IPS-20b (cell line): ENCODE results near the gene PPP2CA.
"Not testable (repeated sequence)": the region's sequence is repeated elsewhere in the genome, so short reads cannot be mapped to it uniquely, and the experiment has no call there.

Experiments
- H3K27ac ChIP-seq: one replicate; pipeline ENCODE4 v1.5.1; 2013; ENCODE audit warnings: low read length
- H3K27me3 ChIP-seq: 2 replicates; pipeline ENCODE4 v1.6.1; 2013; ENCODE audit warnings: mild to moderate bottlenecking, low read length, inconsistent platforms; ENCODE audit not compliant: insufficient read depth
- H3K36me3 ChIP-seq: 2 replicates; pipeline ENCODE4 v1.6.1; 2013; ENCODE audit warnings: low read depth, mild to moderate bottlenecking, inconsistent platforms, low read length, moderate library complexity; ENCODE audit not compliant: insufficient read depth
- H3K4me1 ChIP-seq: 2 replicates; pipeline ENCODE4 v1.6.1; 2013; ENCODE audit warnings: mild to moderate bottlenecking, control low read depth, inconsistent platforms, low read length, moderate library complexity; ENCODE audit not compliant: insufficient read depth
- H3K4me3 ChIP-seq: 2 replicates; pipeline ENCODE4 v1.5.1; 2013; ENCODE audit warnings: mild to moderate bottlenecking, low read length, inconsistent platforms
- H3K9ac ChIP-seq: 2 replicates; pipeline ENCODE4 v1.6.1; 2013; ENCODE audit warnings: low read depth, mild to moderate bottlenecking, inconsistent platforms, low read length, moderate library complexity
- H3K9me3 ChIP-seq: 2 replicates; pipeline ENCODE4 v1.6.1; 2013; ENCODE audit warnings: mild to moderate bottlenecking, low read depth, low read length, inconsistent platforms; ENCODE audit not compliant: insufficient read depth

PPP2CA gene

DNA sequence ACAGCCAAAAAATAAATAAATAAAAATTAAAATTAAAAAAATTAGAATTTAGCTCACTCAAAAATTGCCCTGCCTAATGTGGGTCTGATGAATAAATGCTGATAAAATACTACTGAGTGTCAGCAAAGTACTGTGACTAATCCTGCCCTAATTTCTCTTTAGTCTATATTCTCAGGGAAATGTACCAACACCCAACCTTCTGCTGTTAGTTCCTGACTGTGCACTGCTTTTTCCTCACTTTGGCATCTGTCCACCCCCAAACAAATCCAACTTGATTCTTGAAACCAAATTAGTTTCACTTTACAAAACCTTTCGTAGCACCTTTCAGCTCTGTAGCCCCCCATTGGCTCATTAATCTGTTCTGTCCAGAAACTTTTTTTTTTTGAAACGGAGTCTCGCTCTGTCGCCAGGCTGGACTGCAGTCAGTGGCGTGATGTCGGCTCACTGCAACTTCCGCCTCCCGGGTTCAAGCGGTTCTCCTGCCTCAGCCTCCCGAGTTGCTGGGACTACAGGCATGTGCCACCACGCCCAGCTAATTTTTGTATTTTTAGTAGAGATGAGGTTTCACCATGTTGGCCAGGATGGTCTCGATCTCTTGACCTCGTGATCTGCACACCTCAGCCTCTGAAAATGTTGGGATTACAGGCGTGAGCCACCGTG lies 73.6 kb downstream of the PPP2CA start:
- peaks cover 89% of the 10 kb centered on the region for H3K36me3 ChIP-seq
- H3K27ac ChIP-seq, H3K9me3 ChIP-seq, H3K4me1 ChIP-seq, H3K27me3 ChIP-seq, H3K9ac ChIP-seq, H3K4me3 ChIP-seq: not testable (repeated sequence)

DNA sequence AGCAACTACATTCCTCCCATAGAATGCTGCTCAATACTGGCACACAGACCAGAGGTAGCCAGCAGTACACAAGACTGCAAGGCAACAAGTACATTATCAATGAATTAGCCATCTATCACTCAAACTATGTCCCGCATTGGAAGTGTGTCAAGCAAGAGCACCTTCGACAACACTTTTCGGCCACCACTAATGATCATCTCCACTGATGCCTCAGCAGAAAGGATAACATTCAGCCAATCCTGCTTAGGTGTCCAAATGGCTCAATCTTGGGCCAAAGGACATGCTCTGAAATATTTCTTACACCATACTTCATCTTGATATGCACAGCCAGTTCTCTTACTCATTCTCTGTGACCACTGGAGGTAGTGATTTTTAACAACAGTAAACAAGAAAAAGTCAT lies 74.2 kb downstream of the PPP2CA start:
- Histone ChIP-seq H3K4me1 (no peaks in the 10 kb centered on the region; the same call in 1 of the 2 replicates), H3K9me3 (no peaks in the 10 kb centered on the region), H3K4me3 (no peak overlapping the region), H3K9ac (no peak overlapping the region), H3K36me3 (peaks cover 89% of the 10 kb centered on the region), H3K27me3 (no peaks in the 10 kb centered on the region), H3K27ac (no peak overlapping the region)

DNA sequence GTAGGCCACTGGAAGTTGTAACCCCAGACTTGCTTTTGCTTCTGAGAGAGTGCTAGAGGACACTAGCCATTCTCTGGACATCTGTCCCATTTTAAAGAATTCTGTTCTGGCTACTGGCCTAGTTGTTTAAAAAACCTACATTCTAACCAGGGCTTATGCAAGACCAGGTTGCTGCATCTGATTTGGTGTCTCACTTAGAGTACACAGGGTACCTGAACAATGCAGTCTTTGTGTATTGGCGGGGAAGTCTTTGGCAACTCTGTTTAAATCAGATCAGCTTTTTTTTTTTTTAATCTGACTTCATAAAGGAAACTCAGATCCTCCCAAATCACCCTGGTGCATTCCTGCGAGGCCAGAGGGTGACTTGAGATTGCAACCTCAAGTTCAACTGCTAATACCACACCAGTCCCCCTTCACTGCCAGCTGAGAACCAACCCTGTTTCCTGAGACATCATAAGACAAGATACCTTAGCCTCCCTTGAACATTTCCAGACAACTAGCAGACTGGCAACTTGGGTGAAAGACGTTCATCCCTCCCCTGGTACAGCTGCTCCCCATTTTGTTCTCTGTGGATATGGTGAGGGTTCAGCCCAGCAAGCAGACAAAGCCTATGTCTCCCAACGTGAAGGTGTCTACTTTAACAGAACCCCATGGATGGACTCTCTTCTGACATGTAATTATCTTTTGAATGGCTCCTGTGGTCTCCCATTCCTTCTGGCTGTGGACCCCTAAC lies 76.1 kb downstream of the PPP2CA start:
- Histone ChIP-seq H3K36me3 (peaks cover 88% of the 10 kb centered on the region), H3K4me1 (no peaks in the 10 kb centered on the region; the same call in 1 of the 2 replicates), H3K9me3 (no peaks in the 10 kb centered on the region), H3K27ac (no peak overlapping the region), H3K9ac (no peak overlapping the region), H3K4me3 (no peak overlapping the region), H3K27me3 (no peaks in the 10 kb centered on the region)

DNA sequence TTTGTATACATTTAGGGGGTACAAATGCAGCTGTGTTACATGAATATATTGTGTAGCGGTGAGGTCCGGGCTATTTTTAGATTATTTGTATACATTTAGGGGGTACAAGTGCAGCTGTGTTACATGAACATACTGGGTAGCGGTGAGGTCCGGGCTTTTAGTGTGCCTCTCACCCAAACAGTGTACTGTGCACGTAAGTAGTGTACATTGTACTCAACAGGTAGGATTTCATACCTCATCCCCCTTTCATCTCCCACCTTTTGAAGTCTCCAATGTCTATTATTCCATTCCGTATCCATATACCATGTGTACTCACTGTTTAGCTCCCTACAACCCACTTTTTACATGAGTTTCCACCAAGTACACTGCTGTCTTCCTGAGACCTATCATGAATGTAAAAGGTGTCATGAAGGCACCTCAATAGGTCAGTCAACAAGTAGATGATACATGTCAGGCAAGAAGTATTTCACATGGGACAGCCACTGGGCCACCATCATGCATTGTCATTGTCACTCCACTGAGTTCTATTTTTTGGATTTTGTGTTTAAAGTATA lies 76.8 kb downstream of the PPP2CA start:
- Histone ChIP-seq H3K9me3 (no peaks in the 10 kb centered on the region), H3K36me3 (peaks cover 90% of the 10 kb centered on the region), H3K27me3 (no peaks in the 10 kb centered on the region), H3K4me3 (no peak overlapping the region), H3K9ac (no peak overlapping the region), H3K27ac (no peak overlapping the region), H3K4me1 (no peaks in the 10 kb centered on the region; the same call in 1 of the 2 replicates)

DNA sequence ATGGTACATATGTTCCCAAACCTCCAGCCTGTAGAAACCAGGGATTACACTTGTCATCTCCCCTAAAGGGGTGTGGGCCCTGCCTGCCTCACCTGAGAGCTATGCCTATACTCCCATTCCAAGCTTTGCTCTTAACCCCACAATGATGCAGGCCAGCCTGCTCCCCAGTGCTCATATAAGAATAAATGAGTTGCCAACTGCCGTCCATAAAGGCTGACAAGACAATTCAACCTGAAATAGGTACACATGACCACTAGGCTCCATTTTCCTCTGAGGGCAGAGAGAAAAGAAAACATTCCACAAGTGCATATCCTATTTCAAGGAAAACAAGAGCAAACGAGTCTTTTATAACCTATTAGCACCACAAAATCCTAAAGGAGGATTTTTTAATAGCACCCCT lies 77.6 kb downstream of the PPP2CA start:
- H3K27me3 ChIP-seq = no peaks in the 10 kb centered on the region
- H3K4me3 ChIP-seq = no peak overlapping the region
- no peaks in the 10 kb centered on the region; the same call in 1 of the 2 replicates for H3K4me1 ChIP-seq
- H3K9ac ChIP-seq = no peak overlapping the region
- no peaks in the 10 kb centered on the region for H3K9me3 ChIP-seq
- H3K27ac ChIP-seq = no peak overlapping the region
- peaks cover 90% of the 10 kb centered on the region for H3K36me3 ChIP-seq

DNA sequence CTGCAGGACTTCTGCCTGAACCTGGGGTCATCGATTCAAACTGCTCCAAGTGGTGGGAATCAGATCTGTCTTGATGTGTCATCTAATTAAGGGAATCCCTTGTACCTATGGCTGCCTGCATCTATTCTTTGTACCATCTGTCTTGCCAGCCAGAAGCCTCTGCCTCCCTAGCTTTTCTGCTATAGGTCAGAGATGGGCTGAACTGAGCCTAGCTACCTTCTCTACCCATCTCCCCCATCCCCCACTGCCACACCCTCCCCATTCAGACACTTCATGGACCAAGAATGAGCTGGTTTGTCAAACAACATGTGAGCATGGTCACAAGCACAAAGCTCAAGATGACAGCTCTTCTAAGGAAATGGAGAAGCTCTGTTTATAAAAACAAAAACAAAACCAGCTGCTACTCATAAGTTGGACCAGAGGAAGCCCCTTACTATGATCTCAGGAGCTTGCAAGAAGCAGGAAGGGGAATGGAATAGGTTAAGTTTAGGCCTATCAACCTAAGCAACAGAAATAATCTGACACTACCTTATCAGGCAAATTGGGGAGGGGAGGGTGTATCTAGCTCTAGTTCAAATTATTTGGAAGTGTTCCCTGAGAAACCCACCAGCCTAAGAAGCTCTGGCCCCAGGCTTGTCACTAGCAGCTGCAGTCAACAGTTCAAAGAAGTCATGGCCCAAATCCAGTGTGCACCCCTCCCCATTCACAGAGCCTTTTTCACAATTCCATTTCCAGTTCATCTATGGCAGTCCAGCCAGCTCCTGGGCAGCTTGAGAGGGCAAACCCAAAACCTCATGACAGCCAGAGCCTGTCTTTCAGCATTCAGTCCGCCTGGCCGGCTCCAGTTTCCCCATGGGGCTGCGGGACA lies 79.0 kb downstream of the PPP2CA start:
- Histone ChIP-seq H3K4me1 (no peaks in the 10 kb centered on the region; the same call in 1 of the 2 replicates), H3K27me3 (no peaks in the 10 kb centered on the region), H3K27ac (no peak overlapping the region), H3K9me3 (no peaks in the 10 kb centered on the region), H3K9ac (no peak overlapping the region), H3K4me3 (no peak overlapping the region), H3K36me3 (peaks cover 84% of the 10 kb centered on the region)

DNA sequence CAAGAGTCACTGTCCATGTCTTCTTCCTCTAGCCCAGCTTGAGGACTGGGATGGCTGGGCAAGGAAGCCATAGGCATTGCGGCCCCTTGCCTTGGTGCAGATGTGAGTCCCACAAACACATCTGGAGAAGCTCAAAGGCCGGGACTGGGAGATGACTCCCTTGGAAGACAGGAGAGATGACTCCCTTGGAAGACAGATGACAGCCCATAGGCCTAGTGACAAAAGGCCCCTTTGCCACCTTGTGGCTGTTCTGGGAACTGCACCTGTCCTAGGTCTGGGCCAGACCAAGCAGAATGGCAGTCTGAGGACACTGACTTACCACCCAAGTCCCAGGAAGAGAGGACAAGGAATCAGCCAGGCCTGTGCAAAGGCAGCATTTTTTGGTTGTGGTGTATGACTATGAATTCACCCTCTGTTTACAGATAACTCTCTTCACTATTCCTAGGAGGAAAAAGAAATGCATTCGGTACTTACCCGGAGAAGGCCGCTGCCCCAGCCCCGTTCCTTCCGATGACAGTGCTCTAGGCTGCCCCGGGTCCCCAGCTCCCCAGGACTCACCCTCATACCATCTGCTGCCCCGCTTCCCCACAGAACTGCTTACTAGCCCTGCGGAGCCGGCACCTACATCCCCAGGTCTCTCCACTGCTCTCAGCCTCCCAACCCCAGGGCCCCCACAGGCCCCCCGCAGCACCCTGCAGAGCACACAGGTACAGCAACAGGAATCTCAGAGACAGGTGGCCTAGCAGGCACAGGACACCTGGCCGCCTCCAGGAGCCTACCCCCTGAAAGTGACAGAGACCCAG lies 79.9 kb downstream of the PPP2CA start:
- H3K27me3 ChIP-seq = no peaks in the 10 kb centered on the region
- peaks cover 77% of the 10 kb centered on the region for H3K36me3 ChIP-seq
- no peak overlapping the region for H3K9ac ChIP-seq
- H3K4me1 ChIP-seq = no peaks in the 10 kb centered on the region
- no peak overlapping the region for H3K27ac ChIP-seq
- H3K4me3 ChIP-seq = no peak overlapping the region
- H3K9me3 ChIP-seq = no peaks in the 10 kb centered on the region

DNA sequence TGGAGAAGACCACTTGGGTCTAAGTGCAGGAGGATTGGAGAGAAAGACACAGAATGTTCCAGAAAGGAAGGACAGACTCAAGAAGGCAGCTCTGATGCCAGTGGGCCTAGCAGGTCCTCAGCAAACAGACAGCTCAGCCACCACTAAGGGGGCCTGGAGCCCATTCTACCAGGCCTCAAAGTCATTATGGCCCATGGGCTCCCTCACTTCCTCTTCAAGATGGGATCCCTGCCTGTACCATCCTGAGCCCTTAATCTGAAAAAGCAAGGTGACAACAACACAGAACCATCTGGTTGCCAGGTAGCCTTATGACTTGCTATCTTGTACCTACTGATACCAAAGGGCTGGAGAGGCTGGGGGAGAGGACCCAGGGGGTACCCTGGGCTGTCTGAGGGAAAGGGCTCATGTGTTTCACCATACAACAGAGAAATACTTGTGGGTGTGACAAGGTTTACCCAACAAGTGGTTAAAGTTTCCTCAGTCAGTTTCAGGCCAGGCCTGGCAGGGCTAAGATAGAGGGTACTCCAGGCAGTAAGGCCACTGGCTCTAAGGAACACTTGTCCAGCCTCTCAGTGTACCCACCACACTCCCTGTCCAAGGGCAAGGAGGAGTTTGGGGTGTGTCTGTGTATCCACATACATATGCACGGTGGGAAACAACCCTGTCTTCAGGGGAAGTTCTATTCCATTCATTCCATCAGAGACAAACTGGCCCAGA lies 80.7 kb downstream of the PPP2CA start:
- Histone ChIP-seq H3K36me3 (peaks cover 72% of the 10 kb centered on the region), H3K9ac (no peak overlapping the region), H3K27me3 (no peaks in the 10 kb centered on the region), H3K27ac (no peak overlapping the region), H3K4me3 (no peak overlapping the region), H3K9me3 (no peaks in the 10 kb centered on the region), H3K4me1 (no peaks in the 10 kb centered on the region)
